Measurements from ENCODE around the gene SLC13A3.

DNA sequence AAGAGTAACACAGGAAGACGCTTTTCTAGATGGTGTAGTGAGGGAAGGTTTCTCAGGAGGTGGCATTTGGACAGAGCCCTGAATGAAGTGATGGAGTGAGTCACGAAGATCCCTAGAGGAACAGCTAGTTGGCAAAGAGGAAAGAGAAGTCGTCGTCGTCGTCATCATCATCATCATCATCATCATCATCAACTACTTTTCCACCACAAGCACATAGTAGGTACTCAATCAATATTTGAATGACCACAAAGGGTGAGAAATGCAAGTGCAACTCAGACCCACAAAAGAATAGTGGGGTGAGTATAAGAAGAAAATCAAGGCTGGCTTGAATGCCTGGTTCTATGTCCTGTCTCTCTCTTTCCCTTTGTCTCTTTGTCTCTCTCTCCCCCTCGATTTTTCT, 72.5 kb downstream of the SLC13A3 start:
- TF ChIP-seq, protein P1, sequence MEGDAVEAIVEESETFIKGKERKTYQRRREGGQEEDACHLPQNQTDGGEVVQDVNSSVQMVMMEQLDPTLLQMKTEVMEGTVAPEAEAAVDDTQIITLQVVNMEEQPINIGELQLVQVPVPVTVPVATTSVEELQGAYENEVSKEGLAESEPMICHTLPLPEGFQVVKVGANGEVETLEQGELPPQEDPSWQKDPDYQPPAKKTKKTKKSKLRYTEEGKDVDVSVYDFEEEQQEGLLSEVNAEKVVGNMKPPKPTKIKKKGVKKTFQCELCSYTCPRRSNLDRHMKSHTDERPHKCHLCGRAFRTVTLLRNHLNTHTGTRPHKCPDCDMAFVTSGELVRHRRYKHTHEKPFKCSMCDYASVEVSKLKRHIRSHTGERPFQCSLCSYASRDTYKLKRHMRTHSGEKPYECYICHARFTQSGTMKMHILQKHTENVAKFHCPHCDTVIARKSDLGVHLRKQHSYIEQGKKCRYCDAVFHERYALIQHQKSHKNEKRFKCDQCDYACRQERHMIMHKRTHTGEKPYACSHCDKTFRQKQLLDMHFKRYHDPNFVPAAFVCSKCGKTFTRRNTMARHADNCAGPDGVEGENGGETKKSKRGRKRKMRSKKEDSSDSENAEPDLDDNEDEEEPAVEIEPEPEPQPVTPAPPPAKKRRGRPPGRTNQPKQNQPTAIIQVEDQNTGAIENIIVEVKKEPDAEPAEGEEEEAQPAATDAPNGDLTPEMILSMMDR (IDR thresholded peaks at IDR 0.05), result no peak
- TF ChIP-seq EZH2phosphoT487 (IDR thresholded peaks at IDR 0.05), result no peak
- no peak for TF ChIP-seq EZH2 (IDR thresholded peaks at IDR 0.05)

Measured in neural progenitor cell (in vitro differentiated cells).